OCI-LY1 (cell line): ENCODE results near the gene IKZF3.

Experiments
- EZH2 ChIP-seq: fragments of 200-600 bp; sonication (generic), shearing (Covaris generic); IDR thresholded peaks from 2 replicates; pipeline ENCODE4 v1.8.0; 2017; ENCODE audit warnings: borderline replicate concordance, mixed run types, mild to moderate bottlenecking, antibody characterized with exemption, low read length, moderate library complexity, mixed read lengths
- TF ChIP-seq, protein P1 (sequence below): fragments of 200-600 bp; sonication (generic), shearing (Covaris generic); IDR thresholded peaks from 2 replicates; pipeline ENCODE4 v1.5.1; 2017; ENCODE audit warnings: mild to moderate bottlenecking, antibody characterized with exemption, low read length, moderate library complexity, mixed read lengths

DNA sequence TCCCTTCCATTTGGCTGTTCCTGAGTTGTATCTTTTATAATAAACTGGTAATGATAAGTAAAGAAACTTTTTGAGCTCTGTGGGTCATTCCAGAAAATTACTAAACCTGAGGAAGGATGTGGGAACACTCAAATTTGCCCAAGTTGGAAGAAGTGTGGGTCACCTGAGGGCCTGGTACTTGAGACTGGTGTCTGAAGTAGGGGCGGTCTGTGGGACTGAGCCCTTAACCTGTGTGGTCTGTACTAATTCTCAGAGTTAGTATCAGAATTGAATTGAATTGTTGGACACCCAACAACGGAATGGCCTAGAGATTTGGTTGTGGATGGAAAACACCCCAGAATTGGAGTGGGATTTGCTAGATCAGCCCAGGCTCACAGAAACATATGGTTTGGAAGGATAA is 43.1 kb downstream of the IKZF3 start:
- TF ChIP-seq, protein P1, sequence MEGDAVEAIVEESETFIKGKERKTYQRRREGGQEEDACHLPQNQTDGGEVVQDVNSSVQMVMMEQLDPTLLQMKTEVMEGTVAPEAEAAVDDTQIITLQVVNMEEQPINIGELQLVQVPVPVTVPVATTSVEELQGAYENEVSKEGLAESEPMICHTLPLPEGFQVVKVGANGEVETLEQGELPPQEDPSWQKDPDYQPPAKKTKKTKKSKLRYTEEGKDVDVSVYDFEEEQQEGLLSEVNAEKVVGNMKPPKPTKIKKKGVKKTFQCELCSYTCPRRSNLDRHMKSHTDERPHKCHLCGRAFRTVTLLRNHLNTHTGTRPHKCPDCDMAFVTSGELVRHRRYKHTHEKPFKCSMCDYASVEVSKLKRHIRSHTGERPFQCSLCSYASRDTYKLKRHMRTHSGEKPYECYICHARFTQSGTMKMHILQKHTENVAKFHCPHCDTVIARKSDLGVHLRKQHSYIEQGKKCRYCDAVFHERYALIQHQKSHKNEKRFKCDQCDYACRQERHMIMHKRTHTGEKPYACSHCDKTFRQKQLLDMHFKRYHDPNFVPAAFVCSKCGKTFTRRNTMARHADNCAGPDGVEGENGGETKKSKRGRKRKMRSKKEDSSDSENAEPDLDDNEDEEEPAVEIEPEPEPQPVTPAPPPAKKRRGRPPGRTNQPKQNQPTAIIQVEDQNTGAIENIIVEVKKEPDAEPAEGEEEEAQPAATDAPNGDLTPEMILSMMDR: no peak
- TF ChIP-seq EZH2: no peak
